ENCODE measurements around the gene GABRD.

- TF ChIP-seq, protein P1, sequence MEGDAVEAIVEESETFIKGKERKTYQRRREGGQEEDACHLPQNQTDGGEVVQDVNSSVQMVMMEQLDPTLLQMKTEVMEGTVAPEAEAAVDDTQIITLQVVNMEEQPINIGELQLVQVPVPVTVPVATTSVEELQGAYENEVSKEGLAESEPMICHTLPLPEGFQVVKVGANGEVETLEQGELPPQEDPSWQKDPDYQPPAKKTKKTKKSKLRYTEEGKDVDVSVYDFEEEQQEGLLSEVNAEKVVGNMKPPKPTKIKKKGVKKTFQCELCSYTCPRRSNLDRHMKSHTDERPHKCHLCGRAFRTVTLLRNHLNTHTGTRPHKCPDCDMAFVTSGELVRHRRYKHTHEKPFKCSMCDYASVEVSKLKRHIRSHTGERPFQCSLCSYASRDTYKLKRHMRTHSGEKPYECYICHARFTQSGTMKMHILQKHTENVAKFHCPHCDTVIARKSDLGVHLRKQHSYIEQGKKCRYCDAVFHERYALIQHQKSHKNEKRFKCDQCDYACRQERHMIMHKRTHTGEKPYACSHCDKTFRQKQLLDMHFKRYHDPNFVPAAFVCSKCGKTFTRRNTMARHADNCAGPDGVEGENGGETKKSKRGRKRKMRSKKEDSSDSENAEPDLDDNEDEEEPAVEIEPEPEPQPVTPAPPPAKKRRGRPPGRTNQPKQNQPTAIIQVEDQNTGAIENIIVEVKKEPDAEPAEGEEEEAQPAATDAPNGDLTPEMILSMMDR (IDR thresholded peaks at IDR 0.05 in 8 of 11, conservative IDR thresholded peaks at IDR 0.05 in 3 of 11): no peak
- no peak for TF ChIP-seq POLR2AphosphoS5 (IDR thresholded peaks at IDR 0.05)
Observed at GRCh38 chr1:1984560-1985070, 34.5 kb upstream of the GABRD start.
